ENCODE results near the gene ROS1.

DNA sequence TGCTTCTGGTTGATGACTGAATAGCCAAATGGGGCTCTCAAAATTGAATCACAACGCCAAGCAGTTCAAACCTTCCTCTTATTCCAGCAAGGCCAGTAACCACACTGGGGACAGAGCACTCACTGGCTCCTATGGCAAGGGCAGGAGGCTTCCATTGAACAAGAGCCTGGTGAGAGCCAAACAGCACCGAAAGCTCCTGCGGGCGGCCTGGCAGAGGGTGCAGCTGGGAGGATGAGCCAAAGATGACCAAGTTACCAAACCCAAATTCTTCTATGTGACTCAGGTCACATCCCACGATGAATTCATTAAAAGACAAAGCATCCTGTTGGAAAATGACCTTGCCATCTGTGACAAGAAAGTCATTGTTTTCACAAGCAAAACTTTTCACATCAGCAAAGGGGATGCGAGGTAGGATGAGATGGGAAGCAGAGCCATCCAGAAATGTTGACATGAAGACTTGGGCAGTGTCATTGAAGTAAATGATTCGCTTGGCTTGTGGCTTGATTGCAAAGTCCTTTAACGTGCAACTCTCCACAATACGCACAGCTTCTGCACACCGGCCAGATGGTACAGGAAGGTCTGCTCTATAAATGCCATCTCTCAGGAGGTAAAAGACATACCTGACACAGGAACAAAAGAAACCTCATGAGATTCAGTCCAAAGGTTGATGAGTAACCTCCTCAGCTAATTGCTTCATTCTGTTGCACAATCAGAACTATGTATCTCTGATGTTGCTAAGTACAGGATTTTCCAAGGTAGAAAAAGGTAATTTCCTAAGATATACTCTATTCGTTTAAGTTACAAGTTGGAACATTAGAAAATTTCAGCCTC, 36.3 kb downstream of the ROS1 start:
- TF ChIP-seq, protein P1, sequence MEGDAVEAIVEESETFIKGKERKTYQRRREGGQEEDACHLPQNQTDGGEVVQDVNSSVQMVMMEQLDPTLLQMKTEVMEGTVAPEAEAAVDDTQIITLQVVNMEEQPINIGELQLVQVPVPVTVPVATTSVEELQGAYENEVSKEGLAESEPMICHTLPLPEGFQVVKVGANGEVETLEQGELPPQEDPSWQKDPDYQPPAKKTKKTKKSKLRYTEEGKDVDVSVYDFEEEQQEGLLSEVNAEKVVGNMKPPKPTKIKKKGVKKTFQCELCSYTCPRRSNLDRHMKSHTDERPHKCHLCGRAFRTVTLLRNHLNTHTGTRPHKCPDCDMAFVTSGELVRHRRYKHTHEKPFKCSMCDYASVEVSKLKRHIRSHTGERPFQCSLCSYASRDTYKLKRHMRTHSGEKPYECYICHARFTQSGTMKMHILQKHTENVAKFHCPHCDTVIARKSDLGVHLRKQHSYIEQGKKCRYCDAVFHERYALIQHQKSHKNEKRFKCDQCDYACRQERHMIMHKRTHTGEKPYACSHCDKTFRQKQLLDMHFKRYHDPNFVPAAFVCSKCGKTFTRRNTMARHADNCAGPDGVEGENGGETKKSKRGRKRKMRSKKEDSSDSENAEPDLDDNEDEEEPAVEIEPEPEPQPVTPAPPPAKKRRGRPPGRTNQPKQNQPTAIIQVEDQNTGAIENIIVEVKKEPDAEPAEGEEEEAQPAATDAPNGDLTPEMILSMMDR (IDR thresholded peaks at IDR 0.05 in 8 of 11, conservative IDR thresholded peaks at IDR 0.05 in 3 of 11) = no peak
- no peak for TF ChIP-seq POLR2AphosphoS5 (IDR thresholded peaks at IDR 0.05)
- no peak for TF ChIP-seq POLR2A (IDR thresholded peaks at IDR 0.05)
